Measurements from ENCODE around the gene PPP2CA.
A peak's percentile ranks its signal among the peaks of the same experiment; 100 is the strongest.

DNA sequence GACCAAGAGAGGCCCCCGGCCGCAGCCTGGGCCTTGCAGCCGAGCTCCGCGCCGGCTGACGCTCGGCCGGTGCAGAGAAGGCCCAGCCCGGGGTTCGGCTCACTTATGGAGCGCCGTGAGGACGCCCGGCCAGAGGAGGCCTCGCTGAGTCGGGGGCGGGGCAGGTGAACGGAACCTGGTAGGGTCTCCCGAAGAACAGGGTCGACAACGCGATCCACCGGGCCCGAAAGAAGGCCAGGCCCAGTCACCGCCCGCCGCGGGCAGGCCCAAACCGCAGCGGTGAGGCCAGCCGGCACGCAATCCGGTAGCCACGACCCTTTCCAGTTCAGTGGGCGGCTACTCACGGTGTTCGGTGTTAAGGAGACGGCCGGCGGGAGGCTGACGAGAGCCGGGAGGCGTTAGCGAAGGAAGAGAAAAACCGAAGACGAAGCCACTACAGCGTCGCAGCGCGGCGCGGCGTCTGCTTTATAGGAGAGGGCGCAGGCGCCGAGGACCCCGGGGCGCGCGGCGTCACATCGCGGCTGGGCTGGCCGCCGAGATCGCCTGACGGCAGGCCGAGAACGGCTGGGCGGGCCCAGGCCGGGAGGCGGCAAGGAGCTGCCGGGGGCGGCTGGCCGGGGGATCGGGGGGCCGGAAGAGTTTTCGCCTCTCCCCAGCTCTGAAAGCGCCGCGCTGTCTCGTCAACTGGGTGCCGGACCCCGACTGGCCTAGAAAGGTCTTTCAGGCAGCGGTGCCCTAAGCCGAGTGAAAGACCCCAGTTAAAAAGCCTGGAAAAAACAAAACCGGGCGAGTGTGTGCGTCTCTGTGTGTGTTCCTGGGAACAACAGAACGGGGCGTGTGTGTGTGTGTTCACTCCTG, 49.1 kb downstream of the PPP2CA start, which contains the start of gene SKP1:
- TF ChIP-seq, protein P1, sequence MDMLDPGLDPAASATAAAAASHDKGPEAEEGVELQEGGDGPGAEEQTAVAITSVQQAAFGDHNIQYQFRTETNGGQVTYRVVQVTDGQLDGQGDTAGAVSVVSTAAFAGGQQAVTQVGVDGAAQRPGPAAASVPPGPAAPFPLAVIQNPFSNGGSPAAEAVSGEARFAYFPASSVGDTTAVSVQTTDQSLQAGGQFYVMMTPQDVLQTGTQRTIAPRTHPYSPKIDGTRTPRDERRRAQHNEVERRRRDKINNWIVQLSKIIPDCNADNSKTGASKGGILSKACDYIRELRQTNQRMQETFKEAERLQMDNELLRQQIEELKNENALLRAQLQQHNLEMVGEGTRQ (IDR thresholded peaks at IDR 0.05) = no peak
- TF ChIP-seq, protein P2, sequence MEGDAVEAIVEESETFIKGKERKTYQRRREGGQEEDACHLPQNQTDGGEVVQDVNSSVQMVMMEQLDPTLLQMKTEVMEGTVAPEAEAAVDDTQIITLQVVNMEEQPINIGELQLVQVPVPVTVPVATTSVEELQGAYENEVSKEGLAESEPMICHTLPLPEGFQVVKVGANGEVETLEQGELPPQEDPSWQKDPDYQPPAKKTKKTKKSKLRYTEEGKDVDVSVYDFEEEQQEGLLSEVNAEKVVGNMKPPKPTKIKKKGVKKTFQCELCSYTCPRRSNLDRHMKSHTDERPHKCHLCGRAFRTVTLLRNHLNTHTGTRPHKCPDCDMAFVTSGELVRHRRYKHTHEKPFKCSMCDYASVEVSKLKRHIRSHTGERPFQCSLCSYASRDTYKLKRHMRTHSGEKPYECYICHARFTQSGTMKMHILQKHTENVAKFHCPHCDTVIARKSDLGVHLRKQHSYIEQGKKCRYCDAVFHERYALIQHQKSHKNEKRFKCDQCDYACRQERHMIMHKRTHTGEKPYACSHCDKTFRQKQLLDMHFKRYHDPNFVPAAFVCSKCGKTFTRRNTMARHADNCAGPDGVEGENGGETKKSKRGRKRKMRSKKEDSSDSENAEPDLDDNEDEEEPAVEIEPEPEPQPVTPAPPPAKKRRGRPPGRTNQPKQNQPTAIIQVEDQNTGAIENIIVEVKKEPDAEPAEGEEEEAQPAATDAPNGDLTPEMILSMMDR (IDR thresholded peaks at IDR 0.05) = no peak
- TF ChIP-seq CHD2 (IDR thresholded peaks at IDR 0.05; ENCODE audit: low read length, partially characterized antibody) = no peak
- TF ChIP-seq, protein P3, sequence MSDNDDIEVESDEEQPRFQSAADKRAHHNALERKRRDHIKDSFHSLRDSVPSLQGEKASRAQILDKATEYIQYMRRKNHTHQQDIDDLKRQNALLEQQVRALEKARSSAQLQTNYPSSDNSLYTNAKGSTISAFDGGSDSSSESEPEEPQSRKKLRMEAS (IDR thresholded peaks at IDR 0.05) = peak; percentile 84
- TF ChIP-seq POLR2AphosphoS2 (conservative IDR thresholded peaks at IDR 0.05; ENCODE audit: low read length) = no peak
- TF ChIP-seq MAZ (IDR thresholded peaks at IDR 0.05; ENCODE audit: borderline replicate concordance, low read depth, low read length) = no peak
